HepG2 (cell line): Measurements from ENCODE around the gene ZNF844. TPM values are rescaled to one million over a fixed set of nuclear protein-coding genes. Genes with fewer than 3 reads are reported as not detected.

Experiments used
- EHMT2 ChIP-seq: fragments of 200-600 bp; sonication (generic); IDR thresholded peaks from 2 replicates; pipeline ENCODE4 v1.7.0; 2017; ENCODE audit warnings: antibody characterized with exemption, low read depth, low read length, borderline replicate concordance
- ESRRA ChIP-seq: sonication (generic); formaldehyde crosslinking; IDR thresholded peaks from 2 replicates; pipeline ENCODE4 v1.5.1; 2020; ENCODE audit warnings: mild to moderate bottlenecking, low read depth, missing genetic modification reagents
- GATAD1 ChIP-seq: IDR thresholded peaks from 2 replicates; pipeline ENCODE4 v1.6.1; 2016; ENCODE audit warnings: missing genetic modification reagents, missing compliant biosample characterization
- KDM2A ChIP-seq: sonication (generic); formaldehyde crosslinking; IDR thresholded peaks from 2 replicates; pipeline ENCODE4 v1.4.0; 2020; ENCODE audit warnings: low read depth, missing genetic modification reagents, borderline replicate concordance
- RFX3 ChIP-seq: IDR thresholded peaks from 2 replicates; pipeline ENCODE4 v1.6.1; 2016; ENCODE audit warnings: missing biosample characterization, missing genetic modification reagents
- RFXAP ChIP-seq: sonication (generic); formaldehyde crosslinking; IDR thresholded peaks from 2 replicates; pipeline ENCODE4 v1.4.0; 2020; ENCODE audit warnings: missing genetic modification reagents, borderline replicate concordance
- ZBTB1 ChIP-seq: sonication (generic); formaldehyde crosslinking; IDR thresholded peaks from 2 replicates; pipeline ENCODE4 v1.4.0; 2020; ENCODE audit warnings: missing genetic modification reagents, borderline replicate concordance
- ZMAT3 ChIP-seq: sonication (generic); formaldehyde crosslinking; conservative IDR thresholded peaks from 2 replicates; pipeline ENCODE4 v1.7.0; 2021; ENCODE audit warnings: missing genetic modification reagents
- ZMYM4 ChIP-seq: sonication (generic); formaldehyde crosslinking; IDR thresholded peaks from 2 replicates; pipeline ENCODE4 v1.8.1; 2023; ENCODE audit warnings: mild to moderate bottlenecking, missing genetic modification reagents
- ZNF225 ChIP-seq: sonication (generic); formaldehyde crosslinking; IDR thresholded peaks from 2 replicates; pipeline ENCODE4 v1.4.0; 2020; ENCODE audit warnings: mild to moderate bottlenecking, missing genetic modification reagents
- ZNF263 ChIP-seq: sonication (generic); formaldehyde crosslinking; IDR thresholded peaks from 2 replicates; pipeline ENCODE4 v1.4.0; 2020; ENCODE audit warnings: missing genetic modification reagents
- ZNF367 ChIP-seq: sonication (generic); formaldehyde crosslinking; IDR thresholded peaks from 2 replicates; pipeline ENCODE4 v1.4.0; 2020; ENCODE audit warnings: missing genetic modification reagents, borderline replicate concordance
- ZNF792 ChIP-seq: IDR thresholded peaks from 2 replicates; pipeline ENCODE4 v1.6.1; 2016
- polyA plus RNA-seq, 8 experiments: library from polyadenylated mRNA; depleted of rRNA in 3 of 8; stranded (reverse) in 7 of 8; unstranded in 1 of 8; fragments of >200 nt; fragmentation: Illumina TruSeq in 4 of 8; extraction: Trizol in 4 of 8; gene quantifications; 2 replicates each; pipeline versions ENCODE4 v1.2.1 to v1.2.3, GENCODE V29; 2011 to 2016; ENCODE audit warnings: low read depth in 4 of 8, missing spikeins in 1 of 8, mixed read lengths in 1 of 8; ENCODE audit not compliant: insufficient read depth in 1 of 8
- total RNA-seq, 5 experiments: library from RNA; depleted of rRNA; stranded (reverse); fragments of >200 nt; fragmentation: Illumina TruSeq; extraction: Trizol; gene quantifications; 2 replicates each; pipeline ENCODE4 v1.2.3, GENCODE V29; 2016; ENCODE audit warnings: low read depth in 1 of 5
- TF ChIP-seq, protein P1 (sequence below): sonication (generic); formaldehyde crosslinking; IDR thresholded peaks from 2 replicates; pipeline ENCODE4 v1.4.0; 2020; ENCODE audit warnings: mild to moderate bottlenecking, missing genetic modification reagents
- TF ChIP-seq, protein P2 (sequence below): sonication (generic); formaldehyde crosslinking; IDR thresholded peaks from 2 replicates; pipeline ENCODE4 v1.8.0; 2022; ENCODE audit warnings: low read depth, missing genetic modification reagents
- TF ChIP-seq, protein P3 (sequence below), 2 experiments: sonication (generic) in 1 of 2; formaldehyde crosslinking in 1 of 2; IDR thresholded peaks; 2 replicates each; pipeline versions ENCODE4 v1.4.0 to v1.6.1; 2016 to 2020; ENCODE audit warnings: borderline replicate concordance in 1 of 2, low read depth in 1 of 2, mild to moderate bottlenecking in 1 of 2, missing genetic modification reagents in 1 of 2
- TF ChIP-seq, protein P4 (sequence below): IDR thresholded peaks from 2 replicates; pipeline ENCODE4 v1.4.0; 2020; ENCODE audit warnings: mild to moderate bottlenecking, missing genetic modification reagents

Gene ZNF844
- total and polyA plus RNA-seq, 2 of the 13 experiments (the other 11 are each of a cell fraction or from before 2014, with no cell fraction given): 1.0 to 3.2 TPM

DNA sequence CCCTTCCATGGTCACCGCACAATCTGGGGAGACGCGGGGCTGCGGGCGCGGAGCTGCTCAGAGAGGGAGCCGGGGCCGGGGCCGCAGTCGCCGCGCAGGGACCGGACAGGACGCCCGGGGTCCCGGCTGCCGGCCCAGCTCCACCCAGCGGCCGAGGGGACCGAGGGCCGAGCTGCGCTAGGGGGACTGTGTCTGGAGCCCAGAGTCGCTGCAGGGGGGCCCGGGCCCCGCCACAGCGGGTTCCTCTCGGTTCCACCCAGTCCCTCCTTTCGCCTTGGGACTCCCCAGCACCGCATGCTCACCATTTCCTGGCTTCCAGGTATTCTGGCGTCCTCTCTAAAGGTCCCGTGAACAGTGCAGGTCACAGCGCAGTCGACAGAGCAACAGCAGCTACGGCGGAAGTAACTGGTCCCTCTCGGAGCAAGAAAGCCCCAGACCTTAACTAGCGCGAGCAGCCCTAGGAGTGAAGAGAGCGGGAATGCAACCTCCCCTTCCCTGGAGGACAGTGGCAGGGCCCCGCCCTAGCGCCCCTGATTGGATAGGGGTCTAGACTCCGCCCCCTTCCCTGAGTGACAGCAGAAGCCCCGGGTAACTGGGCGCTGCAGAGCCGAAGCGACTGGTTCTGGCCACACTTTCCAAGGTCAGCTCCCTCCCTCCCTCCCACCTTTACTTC lies 11.9 kb upstream of the ZNF844 start, which contains the start of gene ZNF878 (continued):
- peak; percentile 68; the same call in 1 of the 2 replicates for TF ChIP-seq ZMAT3 (CRISPR knock-in tag)
- peak; percentile 83 for TF ChIP-seq KDM2A
- TF ChIP-seq ZNF367 (CRISPR knock-in tag): no peak
- peak; percentile 92; the same call in 1 of the 2 replicates for TF ChIP-seq RFXAP
- TF ChIP-seq RFX3 (CRISPR knock-in tag): no peak
- TF ChIP-seq, protein P1, sequence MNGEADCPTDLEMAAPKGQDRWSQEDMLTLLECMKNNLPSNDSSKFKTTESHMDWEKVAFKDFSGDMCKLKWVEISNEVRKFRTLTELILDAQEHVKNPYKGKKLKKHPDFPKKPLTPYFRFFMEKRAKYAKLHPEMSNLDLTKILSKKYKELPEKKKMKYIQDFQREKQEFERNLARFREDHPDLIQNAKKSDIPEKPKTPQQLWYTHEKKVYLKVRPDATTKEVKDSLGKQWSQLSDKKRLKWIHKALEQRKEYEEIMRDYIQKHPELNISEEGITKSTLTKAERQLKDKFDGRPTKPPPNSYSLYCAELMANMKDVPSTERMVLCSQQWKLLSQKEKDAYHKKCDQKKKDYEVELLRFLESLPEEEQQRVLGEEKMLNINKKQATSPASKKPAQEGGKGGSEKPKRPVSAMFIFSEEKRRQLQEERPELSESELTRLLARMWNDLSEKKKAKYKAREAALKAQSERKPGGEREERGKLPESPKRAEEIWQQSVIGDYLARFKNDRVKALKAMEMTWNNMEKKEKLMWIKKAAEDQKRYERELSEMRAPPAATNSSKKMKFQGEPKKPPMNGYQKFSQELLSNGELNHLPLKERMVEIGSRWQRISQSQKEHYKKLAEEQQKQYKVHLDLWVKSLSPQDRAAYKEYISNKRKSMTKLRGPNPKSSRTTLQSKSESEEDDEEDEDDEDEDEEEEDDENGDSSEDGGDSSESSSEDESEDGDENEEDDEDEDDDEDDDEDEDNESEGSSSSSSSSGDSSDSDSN (CRISPR knock-in tag): peak; percentile 99
- peak; percentile 63; the same call in 1 of the 2 replicates for TF ChIP-seq ZNF263
- TF ChIP-seq, protein P2, sequence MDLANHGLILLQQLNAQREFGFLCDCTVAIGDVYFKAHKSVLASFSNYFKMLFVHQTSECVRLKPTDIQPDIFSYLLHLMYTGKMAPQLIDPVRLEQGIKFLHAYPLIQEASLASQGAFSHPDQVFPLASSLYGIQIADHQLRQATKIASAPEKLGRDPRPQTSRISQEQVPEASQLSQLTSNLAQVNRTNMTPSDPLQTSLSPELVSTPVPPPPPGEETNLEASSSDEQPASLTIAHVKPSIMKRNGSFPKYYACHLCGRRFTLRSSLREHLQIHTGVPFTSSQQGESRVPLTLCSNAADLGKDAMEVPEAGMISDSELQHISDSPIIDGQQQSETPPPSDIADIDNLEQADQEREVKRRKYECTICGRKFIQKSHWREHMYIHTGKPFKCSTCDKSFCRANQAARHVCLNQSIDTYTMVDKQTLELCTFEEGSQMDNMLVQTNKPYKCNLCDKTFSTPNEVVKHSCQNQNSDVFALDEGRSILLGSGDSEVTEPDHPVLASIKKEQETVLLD (CRISPR knock-in tag): peak; percentile 32; the same call in 1 of the 2 replicates
- peak; percentile 86 for TF ChIP-seq ZMYM4
- no peak for TF ChIP-seq EHMT2
- no peak for TF ChIP-seq ZBTB1 (CRISPR knock-in tag)
- peak; percentile 85 for TF ChIP-seq ZNF792
- peak; percentile 86; the same call in 1 of the 2 replicates for TF ChIP-seq ZNF225 (CRISPR knock-in tag)
- TF ChIP-seq GATAD1 (CRISPR knock-in tag): peak; percentile 63
- TF ChIP-seq, protein P3, sequence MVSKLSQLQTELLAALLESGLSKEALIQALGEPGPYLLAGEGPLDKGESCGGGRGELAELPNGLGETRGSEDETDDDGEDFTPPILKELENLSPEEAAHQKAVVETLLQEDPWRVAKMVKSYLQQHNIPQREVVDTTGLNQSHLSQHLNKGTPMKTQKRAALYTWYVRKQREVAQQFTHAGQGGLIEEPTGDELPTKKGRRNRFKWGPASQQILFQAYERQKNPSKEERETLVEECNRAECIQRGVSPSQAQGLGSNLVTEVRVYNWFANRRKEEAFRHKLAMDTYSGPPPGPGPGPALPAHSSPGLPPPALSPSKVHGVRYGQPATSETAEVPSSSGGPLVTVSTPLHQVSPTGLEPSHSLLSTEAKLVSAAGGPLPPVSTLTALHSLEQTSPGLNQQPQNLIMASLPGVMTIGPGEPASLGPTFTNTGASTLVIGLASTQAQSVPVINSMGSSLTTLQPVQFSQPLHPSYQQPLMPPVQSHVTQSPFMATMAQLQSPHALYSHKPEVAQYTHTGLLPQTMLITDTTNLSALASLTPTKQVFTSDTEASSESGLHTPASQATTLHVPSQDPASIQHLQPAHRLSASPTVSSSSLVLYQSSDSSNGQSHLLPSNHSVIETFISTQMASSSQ (IDR thresholded peaks at IDR 0.05; ENCODE audit: low read depth): no peak
- TF ChIP-seq, protein P3 (CRISPR knock-in tag; IDR thresholded peaks at IDR 0.05; ENCODE audit: borderline replicate concordance): peak; percentile 57; the same call in 1 of the 2 replicates
- TF ChIP-seq ESRRA (CRISPR knock-in tag): 0 out of 2 replicates have a peak, but pooled peaks have one; percentile 24
- TF ChIP-seq, protein P4, sequence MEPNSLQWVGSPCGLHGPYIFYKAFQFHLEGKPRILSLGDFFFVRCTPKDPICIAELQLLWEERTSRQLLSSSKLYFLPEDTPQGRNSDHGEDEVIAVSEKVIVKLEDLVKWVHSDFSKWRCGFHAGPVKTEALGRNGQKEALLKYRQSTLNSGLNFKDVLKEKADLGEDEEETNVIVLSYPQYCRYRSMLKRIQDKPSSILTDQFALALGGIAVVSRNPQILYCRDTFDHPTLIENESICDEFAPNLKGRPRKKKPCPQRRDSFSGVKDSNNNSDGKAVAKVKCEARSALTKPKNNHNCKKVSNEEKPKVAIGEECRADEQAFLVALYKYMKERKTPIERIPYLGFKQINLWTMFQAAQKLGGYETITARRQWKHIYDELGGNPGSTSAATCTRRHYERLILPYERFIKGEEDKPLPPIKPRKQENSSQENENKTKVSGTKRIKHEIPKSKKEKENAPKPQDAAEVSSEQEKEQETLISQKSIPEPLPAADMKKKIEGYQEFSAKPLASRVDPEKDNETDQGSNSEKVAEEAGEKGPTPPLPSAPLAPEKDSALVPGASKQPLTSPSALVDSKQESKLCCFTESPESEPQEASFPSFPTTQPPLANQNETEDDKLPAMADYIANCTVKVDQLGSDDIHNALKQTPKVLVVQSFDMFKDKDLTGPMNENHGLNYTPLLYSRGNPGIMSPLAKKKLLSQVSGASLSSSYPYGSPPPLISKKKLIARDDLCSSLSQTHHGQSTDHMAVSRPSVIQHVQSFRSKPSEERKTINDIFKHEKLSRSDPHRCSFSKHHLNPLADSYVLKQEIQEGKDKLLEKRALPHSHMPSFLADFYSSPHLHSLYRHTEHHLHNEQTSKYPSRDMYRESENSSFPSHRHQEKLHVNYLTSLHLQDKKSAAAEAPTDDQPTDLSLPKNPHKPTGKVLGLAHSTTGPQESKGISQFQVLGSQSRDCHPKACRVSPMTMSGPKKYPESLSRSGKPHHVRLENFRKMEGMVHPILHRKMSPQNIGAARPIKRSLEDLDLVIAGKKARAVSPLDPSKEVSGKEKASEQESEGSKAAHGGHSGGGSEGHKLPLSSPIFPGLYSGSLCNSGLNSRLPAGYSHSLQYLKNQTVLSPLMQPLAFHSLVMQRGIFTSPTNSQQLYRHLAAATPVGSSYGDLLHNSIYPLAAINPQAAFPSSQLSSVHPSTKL: peak; percentile 51
